GM19099 (cell line): Measurements from ENCODE around the gene CACNA2D4.

ENCODE experiments used
- POLR2A ChIP-seq: IDR thresholded peaks from 3 replicates; pipeline ENCODE4 v1.6.1; 2011; ENCODE audit warnings: low read depth; ENCODE audit not compliant: insufficient read length; ENCODE audit errors: extremely low read depth

Gene CACNA2D4

DNA sequence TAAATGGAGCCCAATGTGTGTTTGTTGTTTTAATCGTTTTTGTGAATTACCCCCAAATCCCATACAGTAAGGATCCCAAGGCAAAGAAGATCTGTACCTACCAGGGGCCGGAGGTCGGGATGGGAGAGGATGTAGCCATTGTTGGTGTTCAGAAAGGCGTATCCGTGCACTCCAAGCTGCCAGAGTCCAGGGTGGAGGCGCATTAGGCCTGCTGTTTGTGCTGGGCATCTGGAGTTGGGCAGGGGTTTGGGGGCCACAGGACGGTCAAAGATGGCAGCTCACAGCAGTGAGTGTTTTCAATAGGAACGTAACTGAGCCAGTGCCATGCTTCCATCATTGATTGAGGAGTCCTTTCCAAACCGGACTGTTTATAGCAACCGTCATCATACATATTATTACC is 40.2 kb downstream of the CACNA2D4 start:
- TF ChIP-seq POLR2A: no peak

DNA sequence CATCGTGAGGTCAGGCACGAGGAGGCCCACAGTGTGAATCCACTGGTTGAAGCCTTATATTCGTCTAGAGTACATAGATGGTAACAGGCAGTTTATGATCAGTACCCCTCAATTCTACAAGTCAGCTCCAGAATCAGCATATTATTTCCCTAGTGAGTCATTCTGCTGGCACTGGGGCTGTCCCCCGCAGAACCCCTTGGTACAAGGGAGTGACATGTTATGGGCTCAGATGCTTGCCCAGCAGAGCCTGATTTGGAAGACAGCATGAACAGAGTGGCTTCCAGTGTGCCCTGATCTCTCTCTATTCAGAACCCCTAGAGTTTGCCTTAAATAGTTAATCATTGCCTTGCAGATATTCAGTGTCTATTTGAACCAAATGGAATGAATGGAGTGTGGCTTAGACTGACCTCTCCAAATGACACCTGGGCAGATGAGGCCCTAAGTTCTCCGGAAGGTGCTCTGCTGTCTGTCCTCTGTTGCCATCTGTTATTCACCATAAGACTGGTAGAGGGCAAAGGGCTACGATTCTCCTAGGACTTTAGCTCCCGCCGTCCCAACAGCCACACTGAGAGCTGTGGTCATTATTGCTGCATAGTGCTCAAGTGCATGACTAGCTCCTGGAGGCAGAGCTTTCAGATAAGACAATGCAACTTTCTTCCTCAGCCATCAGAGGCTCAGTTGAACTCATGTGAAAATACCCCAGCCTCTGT is 41.1 kb downstream of the CACNA2D4 start:
- TF ChIP-seq POLR2A: no peak

DNA sequence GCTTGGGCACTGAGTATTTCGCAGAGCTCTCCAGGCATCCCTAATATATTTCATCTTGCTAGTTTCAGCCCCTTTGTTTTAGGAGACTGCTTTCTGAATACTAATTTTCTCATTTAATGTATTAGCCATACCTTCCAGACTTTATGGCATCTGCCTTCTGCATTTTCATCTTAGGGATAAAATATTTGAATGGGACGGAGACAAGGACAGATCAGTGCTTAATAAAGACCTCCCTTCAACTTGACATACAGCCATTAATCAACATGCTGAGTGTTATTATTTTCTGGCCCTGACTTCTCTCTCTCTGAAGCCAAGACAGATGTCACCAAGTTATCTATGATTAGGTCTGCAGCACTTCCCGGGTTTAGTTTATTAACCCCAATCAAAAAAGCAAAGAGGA is 42.4 kb downstream of the CACNA2D4 start:
- no peak for TF ChIP-seq POLR2A

DNA sequence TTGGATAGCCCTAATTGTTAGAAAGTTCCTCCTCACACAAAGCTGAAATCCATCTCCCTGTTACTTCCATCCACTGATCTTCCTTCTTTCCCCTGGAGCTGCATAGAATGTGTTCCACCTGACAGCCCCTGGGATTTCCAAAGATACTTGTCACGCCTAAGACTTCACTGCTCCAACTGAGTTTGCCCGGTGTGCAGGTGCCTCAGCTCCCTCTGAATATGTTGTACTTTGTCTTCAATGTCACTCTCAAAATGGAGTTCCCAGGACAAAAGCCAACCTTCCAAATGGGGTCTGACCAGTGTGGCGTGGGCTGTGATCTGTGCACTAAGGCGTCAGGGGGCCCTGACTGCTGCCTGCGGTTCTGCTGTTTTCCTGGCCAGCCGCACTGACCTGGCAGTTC is 42.8 kb downstream of the CACNA2D4 start:
- no peak for TF ChIP-seq POLR2A

DNA sequence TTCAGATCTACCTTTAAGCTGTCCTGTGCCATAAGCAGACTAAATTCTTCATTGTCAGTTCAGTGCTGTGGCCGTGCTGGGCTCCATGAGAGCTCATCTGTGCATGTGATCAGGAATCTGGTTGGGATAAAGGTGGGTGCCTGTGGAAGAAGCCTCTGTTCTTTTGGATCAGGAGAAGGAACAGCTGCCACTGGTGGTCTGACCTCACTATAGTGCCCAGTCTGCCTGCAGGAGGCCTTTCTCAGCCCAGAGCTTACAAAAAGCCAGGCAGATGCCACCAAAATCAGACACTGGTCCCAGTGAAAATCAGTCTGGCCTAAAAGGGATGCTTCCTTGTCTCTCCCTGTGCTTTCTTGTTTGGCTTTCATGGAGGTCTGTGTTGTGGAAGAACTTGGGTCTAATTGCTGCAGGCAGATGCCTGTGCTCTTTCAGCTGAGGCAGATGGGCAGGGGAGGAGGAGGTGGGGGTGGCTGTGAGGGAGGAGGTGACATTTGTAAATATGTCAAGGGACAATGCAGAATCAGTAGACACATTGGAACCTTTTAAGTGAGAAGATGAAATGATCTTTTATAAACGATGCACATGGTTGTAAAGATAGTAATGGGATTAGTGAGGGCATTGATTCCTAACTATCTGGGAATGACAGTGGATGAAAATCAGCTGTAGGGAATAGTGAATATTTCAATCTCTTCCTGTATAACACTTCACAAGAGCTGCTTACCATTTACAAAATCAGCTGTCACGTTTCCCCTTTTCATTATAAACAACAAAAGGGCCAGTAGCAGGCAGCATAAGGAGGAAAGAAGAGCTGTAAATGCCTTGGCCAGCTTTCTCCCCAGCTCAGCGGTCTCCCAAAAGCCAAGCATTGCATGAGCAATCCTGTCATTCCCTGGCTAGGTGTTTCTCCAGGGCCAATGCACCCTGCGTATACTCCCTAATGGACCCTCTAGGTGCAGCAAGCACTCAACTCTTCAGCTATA is 44.6 kb downstream of the CACNA2D4 start:
- TF ChIP-seq POLR2A: no peak

DNA sequence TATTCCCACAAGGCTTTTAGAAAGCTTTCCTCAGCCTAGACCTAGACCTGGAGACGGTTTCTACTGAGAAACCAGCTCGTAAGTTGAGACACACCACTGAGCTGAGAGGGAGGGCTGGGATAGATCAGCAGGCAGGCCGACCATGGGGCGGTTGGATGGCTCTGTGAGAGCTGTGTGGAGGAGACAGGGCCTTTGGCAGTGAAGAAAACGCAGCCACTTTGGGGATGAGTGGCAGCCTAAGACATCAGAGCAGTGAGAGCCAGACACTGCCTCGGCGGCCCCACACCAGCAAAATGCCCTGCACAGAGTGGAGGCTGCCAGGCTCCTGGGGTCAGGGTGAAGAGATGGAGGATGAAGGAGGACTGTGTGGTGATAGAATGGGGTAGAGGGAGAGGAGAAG is 46.0 kb downstream of the CACNA2D4 start:
- TF ChIP-seq POLR2A: no peak

DNA sequence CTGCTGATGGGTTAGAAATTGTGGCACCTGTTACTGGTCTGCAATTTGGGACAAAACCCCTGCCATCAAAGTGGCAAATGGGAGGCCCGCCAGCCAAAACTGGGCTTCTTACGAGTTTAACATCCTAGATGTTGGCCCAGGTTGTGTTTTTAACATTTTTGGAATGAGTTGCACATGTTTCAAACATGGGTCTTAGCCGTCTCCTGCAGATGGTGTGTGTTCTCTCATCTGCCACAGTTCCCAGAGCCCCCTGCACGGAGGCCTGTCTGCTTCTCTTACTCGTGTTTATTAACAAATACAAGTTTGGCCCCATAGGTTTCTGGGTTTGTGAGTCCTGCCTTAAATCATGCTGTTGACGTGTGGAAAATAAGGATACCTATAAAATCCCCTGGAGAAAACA is 46.5 kb downstream of the CACNA2D4 start:
- TF ChIP-seq POLR2A: no peak

DNA sequence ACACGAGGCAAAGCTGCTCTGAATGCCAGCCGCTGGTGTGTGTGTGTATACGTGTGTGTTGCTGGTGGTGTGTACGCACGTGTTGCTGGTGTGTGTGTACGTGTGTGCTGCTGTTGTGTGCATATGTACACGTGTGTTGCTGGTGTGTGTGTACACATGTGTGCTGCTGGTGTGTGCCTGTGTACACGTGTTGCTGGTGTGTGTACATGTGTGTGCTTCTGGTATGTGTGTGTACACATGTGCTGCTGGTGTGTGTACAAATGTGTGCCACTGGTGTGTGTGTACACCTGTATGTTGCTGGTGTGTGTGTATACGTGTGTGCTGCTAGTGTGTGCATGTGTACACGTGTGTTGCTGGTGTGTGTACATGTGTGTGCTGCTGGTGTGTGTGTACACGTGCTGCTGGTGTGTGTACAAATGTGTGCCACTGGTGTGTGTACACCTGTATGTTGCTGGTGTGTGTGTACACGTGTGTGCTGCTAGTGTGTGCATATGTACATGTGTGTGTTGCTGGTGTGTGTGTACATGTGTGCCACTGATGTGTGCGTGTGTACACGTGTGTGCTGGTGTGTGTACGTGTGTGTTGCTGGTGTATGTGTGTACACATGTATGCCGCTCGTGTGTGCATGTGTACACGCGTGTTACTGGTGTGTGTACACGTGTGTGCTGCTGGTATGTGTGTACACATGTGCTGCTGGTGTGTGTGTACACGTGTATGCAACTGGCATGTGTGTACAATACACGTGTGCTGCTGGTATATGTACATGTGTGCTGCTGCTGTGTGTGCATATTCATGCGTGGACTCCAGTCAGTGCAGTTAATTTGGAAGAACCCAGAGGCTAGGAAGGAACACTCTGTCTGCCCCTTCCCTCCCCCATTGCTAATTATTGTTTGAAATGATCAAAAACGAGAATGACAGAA is 47.2 kb downstream of the CACNA2D4 start:
- no peak for TF ChIP-seq POLR2A

DNA sequence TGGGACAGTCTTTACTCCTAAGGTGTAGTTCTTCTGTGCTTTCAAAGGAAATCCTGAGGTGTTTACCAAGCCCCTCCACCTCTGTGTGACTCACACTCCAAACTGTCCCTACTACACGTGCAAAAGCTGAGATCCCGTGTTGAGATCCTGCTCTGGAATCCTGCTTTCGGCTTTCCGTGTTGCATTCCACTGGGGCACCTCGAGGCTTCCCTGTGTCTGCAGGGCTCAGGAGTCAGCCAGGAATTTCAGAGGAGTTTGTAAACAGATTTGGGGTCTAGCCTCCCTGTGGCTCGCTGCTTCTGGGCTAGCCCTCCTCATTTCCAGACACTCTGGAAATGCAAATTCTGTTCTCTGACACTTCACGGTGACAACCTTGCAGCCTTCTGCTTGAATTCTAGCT is 48.4 kb downstream of the CACNA2D4 start:
- no peak for TF ChIP-seq POLR2A

DNA sequence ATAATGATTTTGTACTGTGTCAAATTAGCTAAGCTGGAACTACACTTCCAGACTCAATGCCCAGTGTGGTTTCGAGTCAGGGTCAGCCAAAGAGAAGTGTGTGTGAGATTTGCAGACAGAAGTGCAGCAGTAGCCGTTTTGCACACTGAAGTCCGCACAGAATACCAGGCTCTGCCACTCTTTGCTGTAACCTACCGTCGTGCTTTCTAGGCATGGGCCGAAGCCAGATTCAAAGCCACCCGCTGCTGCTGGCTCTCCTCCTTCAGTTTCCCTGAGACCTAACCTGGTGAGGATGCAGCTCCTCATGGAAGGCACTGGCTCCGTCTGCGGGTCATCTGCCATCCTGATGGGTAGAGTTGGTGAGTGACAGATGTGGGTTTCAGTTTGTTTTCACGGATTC is 49.3 kb downstream of the CACNA2D4 start:
- TF ChIP-seq POLR2A: no peak

DNA sequence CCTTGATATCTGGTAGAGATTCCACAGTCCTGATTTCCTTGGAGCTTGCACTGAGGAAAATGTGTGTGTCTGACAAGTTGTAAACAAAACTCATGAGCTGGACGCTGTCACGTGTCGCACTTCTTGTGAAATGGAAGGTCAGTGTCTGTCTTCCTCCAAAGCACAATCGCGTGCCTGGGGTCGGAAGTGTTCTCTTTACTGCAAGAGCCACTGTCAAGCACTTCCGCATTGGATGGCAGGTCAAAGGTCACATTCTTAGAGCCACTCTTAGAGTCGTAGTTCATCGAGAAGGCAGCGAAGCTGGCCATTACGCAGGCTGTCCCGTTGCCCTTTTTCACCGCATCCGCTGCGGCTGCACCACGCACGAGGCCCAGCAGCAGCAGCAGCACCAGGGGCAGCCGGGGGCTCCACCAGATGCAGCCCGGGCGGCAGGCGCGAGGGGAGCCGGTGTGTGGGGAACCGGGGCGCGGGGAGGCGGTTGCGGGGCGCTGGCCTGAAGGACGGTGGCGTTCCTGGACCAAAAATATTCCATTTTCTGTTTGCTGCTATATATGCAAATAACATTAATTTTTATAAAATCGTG is 53.1 kb downstream of the CACNA2D4 start:
- TF ChIP-seq POLR2A: no peak

DNA sequence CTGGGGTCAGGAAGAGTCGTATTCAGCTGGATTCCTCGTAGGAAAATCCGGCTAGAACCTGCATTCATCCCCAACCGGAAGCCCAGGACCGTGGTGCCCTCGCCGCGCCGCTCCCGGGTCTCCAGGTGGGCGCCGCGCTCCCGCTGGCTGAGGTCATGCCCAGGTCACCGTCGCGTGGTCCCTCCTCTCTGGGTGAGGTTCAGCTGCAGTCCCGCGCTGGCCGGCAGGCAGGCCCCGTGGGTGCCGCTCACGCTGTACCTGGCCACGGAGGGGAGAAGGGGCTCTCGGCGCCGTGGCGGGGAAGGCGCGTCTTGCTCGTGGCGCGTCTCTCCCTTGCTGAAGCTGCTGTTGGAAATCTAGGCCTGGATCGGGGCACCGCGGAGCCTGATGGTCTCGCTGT is 53.6 kb downstream of the CACNA2D4 start:
- no peak for TF ChIP-seq POLR2A

DNA sequence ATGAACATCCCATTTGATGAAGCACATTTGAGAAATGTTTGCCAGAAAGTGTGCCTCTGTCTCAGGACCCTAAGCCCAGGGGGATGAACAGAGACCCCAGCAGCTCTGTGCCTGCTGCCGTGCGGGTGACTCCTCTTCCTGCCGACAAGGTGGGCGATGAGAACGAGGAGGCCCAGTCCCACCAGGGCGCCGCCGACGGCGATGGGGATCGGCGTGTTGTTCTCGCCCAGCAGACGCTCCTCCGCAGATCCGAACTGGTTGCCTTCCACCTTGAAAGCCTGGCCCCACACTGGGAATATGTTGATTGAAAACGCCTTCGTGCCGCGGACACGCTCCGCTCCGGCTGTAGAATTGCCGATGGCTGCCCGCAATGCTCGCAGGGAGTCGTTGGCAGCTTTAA is 54.0 kb downstream of the CACNA2D4 start:
- no peak for TF ChIP-seq POLR2A

DNA sequence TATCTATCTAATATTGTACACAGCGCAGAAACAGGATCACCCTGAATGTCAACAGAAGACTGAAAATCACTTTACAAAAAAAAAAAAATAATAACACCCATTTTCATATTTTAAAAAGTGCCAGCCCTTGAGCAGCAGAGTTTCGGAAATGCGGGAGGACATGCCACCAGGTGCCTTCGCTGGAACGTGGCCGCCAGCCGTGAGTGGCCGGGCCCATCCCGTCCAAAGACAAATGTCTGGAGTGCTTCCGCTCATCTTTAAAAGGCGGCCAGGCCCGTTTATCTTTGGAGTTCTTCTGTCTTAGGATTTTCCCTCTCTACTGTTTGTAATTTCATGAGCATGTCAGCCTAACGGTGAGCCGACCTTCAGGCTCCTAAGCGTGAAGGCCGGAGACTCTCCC is 54.6 kb downstream of the CACNA2D4 start:
- TF ChIP-seq POLR2A: no peak

DNA sequence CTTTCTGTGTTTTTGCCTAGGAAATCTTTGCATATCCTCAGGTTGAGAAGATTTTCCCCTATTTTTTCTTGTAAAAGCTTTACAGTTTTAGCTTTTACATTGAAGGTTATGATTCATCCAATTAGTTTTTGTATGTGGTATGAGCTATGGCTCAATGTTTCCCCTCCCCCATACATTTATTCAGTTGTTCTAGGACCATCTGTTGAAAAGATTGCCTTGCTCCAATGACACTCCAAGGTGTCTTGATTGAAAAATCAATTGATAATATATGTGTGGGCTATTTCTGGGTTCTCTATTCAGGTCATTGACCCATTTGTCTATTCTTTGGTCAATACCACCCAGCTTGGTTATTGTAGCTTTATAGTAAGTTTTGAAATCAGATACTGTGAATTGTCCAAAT is 55.5 kb downstream of the CACNA2D4 start:
- no peak for TF ChIP-seq POLR2A
